SU-DHL-6 (cell line): ENCODE measurements around the gene NGLY1.

Experiments
- CTCF ChIP-seq: fragments of 200-600 bp; sonication (generic); IDR thresholded peaks from one replicate; pipeline ENCODE4 v1.5.1; 2017; ENCODE audit warnings: antibody characterized with exemption, mild to moderate bottlenecking, low read length, moderate library complexity; ENCODE audit not compliant: insufficient read depth, poor library complexity, severe bottlenecking
- EZH2phosphoT487 ChIP-seq: fragments of 200-600 bp; sonication (generic), shearing (Covaris generic); conservative IDR thresholded peaks from 2 replicates; pipeline ENCODE4 v1.6.1; 2018; ENCODE audit warnings: mild to moderate bottlenecking, antibody characterized with exemption, low read length, moderate library complexity, mixed read lengths

DNA sequence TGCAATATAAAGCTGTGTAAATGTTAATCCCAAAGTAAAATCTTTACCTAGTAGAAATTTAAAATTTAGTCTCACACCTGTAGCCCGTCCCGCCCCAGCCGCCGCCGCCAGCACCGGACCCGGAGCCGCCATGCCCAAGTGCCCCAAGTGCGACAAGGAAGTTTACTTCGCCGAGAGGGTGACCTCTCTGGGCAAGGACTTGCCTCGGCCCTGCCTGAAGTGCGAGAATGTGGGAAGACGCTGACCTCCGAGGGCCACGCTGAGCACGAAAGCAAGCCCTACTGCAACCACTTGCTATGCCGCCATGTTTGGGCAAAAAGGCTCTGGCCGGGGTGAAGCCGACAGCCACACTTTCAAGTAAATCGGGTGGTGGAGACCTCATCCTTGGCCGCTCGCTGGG is 96.5 kb downstream of the NGLY1 start:
- TF ChIP-seq CTCF (no peak), EZH2phosphoT487 (no peak)
